Measurements from ENCODE around the gene PDLIM3.

Gene PDLIM3

GRCh38 chr4:185461565-185461964 lies 73.7 kb downstream of the PDLIM3 start:
- no peak overlapping the region for H3K4me3 ChIP-seq (replicated peaks; ENCODE audit: insufficient read depth, low read length)
- H3K27me3 ChIP-seq (ENCODE audit: insufficient read depth, poor library complexity, severe bottlenecking): peaks cover 13% of the 10 kb centered on the region
- TF ChIP-seq CTCF (IDR thresholded peaks at IDR 0.05; ENCODE audit: insufficient read depth, low read length): no peak
- TF ChIP-seq REST (IDR thresholded peaks at IDR 0.05; ENCODE audit: insufficient replicate concordance, low read depth): no peak
- no peak for TF ChIP-seq POLR2AphosphoS5 (IDR thresholded peaks at IDR 0.05; ENCODE audit: low read depth)
- no peak for TF ChIP-seq GABPA (IDR thresholded peaks at IDR 0.05; ENCODE audit: low read depth)
- no peak for TF ChIP-seq SPI1 (IDR thresholded peaks at IDR 0.05; ENCODE audit: borderline replicate concordance, low read depth)
- no peak overlapping the region for H3K27ac ChIP-seq (replicated peaks)
- no peak for DNase-seq (ENCODE audit: low read depth in 1 of 2, low spot score in 1 of 2)

- TF ChIP-seq POLR2AphosphoS5 (IDR thresholded peaks at IDR 0.05; ENCODE audit: low read depth): no peak
- no peak for TF ChIP-seq CTCF (IDR thresholded peaks at IDR 0.05; ENCODE audit: insufficient read depth, low read length)
- TF ChIP-seq REST (IDR thresholded peaks at IDR 0.05; ENCODE audit: insufficient replicate concordance, low read depth): no peak
- no peak for TF ChIP-seq SPI1 (IDR thresholded peaks at IDR 0.05; ENCODE audit: borderline replicate concordance, low read depth)
- no peak for TF ChIP-seq GABPA (IDR thresholded peaks at IDR 0.05; ENCODE audit: low read depth)
- no peak for DNase-seq (ENCODE audit: low read depth in 1 of 2, low spot score in 1 of 2)
- H3K27ac ChIP-seq (replicated peaks): no peak overlapping the region
Observed at GRCh38 chr4:185457136-185457535, 78.2 kb downstream of the PDLIM3 start.

GRCh38 chr4:185456131-185456530 lies 79.2 kb downstream of the PDLIM3 start:
- no peak for TF ChIP-seq REST (IDR thresholded peaks at IDR 0.05; ENCODE audit: insufficient replicate concordance, low read depth)
- TF ChIP-seq CTCF (IDR thresholded peaks at IDR 0.05; ENCODE audit: insufficient read depth, low read length): no peak
- TF ChIP-seq SPI1 (IDR thresholded peaks at IDR 0.05; ENCODE audit: borderline replicate concordance, low read depth): no peak
- no peak for TF ChIP-seq GABPA (IDR thresholded peaks at IDR 0.05; ENCODE audit: low read depth)
- no peak for TF ChIP-seq POLR2AphosphoS5 (IDR thresholded peaks at IDR 0.05; ENCODE audit: low read depth)
- Histone ChIP-seq H3K27me3 (ENCODE audit: insufficient read depth, poor library complexity, severe bottlenecking) (peaks cover 7% of the 10 kb centered on the region), H3K27ac (replicated peaks) (no peak overlapping the region), H3K4me3 (replicated peaks; ENCODE audit: insufficient read depth, low read length) (no peak overlapping the region)
- no peak for DNase-seq (ENCODE audit: low read depth in 1 of 2, low spot score in 1 of 2)

More at GRCh38 chr4:185457136-185457535, 78.2 kb downstream of the PDLIM3 start:
- Histone ChIP-seq H3K27me3 (ENCODE audit: insufficient read depth, poor library complexity, severe bottlenecking) (peaks cover 7% of the 10 kb centered on the region), H3K4me3 (replicated peaks; ENCODE audit: insufficient read depth, low read length) (no peak overlapping the region)
